Measurements from ENCODE around the gene RREB1.
"Not testable (repeated sequence)": the region's sequence is repeated elsewhere in the genome, so short reads cannot be mapped to it uniquely, and the experiment has no call there.

RREB1 gene

DNA sequence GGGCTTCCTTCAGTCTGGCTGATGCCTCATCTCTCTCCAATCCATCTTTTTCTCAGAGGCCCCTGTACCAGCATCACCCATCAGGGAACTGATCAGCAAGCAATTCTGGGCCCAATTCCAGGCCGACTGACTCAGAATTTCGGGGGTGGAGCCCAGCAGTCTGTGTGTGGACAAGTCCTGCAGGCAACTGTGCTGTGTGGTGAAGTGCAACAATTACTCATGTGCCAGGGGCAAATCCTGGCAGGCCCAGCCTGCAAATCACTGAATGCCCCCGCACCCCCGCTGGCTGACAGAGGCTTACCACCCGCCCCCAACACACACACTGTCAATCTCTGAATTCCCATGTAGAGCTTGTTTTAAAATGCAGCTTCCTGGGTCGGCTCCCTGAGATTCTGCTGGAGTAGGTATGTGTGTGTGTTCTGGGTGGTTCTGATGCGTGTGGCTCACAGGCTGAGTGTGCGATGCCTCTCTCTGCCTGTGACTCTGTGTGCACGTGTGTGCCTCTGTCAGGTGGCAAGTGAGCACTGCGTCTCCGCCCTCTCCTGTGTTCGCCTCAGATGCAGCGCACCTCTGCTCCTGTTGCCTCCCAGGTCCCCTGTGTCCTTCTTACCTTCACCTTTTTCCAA is 159.8 kb downstream of the RREB1 start:
- no peak for DNase-seq

DNA sequence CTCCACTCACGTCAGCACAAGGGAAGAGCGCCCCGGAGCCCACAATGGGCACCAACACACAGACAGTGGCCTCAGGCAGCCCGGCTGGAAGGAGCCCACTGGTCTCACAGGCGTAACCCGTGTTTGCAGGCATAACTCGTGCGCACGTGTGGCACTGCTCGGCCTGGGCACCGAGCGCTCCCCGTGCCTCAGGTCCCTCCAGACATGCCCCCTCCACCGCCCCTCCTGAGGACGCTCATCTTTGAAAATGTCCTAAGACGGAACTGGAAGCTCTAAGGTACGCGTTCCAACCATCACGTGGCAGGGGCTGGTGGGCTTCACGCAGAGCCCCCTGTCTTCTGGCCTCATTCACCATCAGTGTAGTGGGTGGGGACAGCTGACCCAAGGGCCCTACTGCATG is 160.6 kb downstream of the RREB1 start:
- no peak for DNase-seq

DNA sequence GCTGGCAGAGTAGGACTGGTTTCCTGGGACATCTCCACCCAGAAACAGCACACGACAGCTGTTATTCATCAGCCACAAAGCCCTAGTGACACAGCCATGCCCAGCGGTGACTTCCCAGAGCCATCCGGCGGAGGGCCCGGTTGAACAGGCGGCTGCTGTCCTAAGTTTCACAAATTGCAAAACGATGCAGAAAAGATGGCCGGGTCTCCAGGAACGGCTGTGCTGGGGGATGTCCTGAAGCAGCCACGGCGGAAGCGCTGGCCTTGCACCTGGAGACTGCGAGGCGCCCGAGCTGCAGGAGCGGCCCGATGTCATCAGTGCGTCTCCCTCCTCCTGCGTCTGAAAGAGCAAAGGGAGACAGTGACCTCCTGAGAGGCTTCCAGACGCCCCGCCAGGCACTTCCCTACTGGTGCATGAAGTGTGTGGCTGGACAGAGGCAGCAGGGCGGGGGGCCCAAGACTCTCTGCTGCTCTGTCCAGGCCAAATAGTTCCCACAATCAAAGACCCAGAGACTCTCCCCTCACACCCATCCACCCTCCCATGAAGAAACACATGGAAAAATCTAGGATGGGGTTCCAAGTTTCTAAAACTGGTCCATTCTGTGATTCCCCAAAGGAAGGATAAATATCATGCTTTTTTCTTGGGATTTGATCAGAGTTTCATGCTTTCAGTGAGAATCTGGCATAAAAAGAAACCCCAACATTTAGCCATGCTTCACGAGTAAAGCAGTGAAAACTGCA is 161.2 kb downstream of the RREB1 start:
- no peak for DNase-seq

DNA sequence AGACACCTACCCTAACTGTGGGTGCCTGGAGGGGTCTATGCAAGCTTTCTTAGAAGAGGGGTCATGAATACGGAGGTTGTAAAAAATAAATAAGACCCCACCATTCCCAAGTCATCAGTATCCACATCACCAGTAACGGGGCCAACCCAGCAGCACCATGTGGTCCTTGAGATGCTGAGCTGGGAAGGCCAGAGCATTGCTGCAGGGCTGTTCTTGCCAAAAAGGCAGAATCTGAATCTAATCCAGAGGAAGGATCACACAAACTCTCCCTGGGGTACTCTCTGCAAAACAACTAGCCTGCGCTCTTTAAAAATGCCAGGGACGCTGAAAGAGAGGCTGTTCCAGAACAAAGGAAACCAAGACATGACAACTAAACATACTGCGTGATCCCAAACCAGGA is 162.1 kb downstream of the RREB1 start:
- DNase-seq = no peak

DNA sequence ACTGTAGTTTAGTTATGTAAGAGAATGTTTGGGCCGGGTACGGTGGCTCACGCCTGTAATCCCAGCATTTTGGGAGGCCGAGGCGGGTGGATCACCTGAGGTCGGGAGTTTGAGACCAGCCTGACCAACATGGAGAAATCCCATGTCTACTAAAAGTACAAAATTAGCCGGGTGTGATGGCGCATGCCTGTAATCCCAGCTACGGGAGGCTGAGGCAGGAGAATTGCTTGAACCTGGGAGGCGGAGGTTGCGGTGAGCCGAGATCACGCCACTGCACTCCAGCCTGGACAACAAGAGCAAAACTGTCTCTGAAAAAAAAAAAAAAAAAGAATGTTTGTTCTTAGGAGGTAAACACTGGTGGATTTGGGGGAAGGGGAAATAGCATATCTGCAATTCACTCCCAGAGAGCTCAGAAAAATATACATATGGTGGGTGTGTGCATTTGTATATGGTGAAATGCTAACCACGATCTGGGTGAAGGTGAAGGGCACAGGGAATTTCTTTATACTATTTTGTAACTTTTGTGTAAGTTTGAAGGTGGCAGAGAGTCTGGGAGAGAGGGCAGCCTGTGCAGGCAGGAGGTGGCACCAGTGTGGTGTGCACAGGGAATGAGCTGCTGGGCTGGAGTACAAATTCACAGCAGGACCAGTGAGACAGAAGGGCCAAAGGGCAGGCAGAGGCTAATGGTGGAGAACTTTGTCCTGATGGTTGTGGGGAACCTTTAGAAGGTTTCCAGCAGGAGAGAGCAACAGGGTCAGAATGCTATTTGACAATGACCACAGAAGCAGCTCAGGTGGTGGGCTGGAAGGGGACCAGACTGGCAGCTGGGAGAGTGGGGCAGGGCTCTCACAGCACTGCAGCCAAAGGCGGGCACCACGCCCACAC is 162.8 kb downstream of the RREB1 start:
- no peak for DNase-seq

DNA sequence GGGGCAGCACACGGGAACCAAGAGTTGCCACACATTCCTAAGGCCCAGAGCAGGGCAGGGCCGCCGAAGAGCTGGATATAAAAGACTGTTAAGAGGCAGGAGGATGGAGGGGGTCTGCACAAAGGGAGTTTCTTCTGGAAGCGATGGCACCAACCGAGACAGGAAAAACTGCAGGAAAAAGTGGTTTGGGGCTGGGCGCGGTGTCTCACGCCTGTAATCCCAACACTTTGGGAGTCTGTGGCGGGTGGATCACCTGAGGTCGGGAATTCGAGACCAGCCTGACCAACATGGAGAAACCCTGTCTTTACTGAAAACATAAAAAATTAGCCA is 163.4 kb downstream of the RREB1 start:
- no peak for DNase-seq

DNA sequence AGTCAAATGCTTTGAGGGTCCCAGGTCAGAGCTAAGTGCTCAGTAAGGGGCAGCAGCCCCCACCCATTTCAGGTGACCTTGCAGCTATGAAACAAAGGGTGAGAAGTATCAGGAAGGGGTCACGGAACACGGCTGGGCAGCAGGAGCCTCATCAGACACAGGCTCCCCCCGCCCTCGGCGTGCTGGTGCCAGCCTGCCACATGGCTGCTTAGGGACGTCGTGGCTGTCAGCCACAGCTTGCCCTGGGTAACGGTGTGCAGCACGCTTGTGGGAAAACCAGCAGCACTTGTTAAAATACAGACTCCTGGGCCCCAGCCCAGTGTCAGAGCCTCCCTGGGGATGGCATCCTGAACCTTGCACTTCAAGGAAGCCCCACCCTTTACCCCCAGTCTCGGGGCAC is 165.9 kb downstream of the RREB1 start:
- no peak for DNase-seq

DNA sequence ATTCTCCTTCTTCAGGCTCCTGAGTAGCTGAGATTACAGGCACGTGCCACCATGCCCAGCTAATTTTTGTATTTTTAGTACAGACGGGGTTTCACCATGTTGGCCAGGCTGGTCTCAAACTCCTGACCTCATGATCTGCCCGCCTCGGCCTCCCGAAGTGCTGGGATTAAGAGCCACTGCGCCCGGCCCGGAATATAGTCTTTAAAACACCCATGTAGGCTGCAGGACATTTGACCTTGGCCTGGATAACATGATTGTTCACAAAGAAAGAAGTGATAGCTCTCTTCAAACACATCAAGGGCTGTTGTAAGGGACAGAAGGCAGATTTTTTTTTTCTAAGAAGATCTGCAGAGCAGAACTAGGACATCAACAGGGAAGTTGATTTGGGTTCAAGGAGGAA is 166.8 kb downstream of the RREB1 start:
- DNase-seq = not testable (repeated sequence)

DNA sequence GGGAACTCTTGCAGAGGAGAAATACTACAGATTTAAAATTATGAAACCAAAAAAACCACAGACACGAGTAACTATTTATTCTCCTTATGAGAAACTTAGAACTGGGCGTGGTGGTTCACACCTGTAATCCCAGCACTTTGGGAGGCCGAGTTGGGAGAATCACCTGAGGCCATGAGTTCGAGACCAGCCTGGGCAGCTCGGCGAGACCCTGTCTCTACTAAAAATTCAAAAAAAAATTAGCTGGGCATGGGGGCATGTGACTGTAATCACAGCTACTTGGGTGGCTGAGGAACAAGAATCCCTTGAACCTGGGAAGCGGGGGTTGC is 168.4 kb downstream of the RREB1 start:
- no peak for DNase-seq

DNA sequence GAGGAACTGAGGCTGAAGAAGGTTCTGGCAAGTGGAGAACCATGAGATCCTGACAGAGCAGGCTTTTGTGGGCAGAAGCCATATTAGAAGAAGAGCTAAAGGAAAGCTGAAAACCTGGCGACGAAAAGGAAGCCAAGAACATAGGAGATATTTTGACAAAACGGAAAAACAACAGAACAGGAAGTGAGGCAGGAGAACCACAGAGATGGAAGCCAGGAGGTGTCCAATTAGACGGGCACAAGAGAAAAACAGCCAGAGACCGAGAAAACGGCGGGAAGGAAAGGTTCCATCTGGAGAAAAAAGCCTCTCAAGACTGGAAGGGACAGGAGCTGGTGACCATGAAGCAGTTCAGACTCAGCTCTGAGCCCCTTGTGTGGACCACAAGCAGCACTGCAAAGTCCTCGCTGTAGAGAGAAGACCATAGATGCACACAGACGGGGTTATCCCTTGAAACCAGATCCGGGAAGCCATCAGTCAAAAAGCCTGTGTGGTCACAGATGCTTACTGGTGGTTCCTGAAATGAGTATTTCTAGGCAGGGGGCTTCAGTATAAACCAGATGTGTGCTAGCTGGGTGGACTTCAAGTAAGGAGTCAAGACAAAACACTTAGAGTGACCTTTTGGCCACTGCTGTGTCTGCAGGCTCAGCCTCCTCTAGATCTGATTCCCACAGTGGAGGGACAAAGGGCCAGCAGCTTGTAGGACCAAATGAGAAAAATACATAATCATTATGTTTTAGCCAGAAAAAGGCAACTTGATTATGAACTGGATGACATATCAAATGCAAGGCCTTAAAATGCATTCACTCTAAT is 174.5 kb downstream of the RREB1 start:
- no peak for DNase-seq

DNA sequence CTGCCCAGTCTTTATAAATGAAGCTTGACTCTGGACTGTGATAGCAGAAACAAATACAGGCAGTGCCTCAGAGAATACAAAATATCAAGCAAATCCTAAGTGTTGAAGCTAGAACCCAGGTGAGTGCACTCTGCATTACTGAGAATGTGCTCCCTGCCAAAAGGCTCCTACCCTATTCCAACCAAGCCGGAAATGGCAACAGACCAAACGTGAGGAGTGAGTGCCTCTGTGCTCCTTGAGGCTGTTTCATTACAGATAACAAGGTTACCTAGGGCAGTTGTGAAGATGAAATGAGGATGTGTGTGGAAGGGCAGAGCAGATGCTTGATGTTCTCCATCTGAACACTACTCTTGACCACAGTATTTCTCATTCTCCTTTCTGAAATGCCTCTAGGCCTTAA is 175.9 kb downstream of the RREB1 start:
- DNase-seq = no peak

DNA sequence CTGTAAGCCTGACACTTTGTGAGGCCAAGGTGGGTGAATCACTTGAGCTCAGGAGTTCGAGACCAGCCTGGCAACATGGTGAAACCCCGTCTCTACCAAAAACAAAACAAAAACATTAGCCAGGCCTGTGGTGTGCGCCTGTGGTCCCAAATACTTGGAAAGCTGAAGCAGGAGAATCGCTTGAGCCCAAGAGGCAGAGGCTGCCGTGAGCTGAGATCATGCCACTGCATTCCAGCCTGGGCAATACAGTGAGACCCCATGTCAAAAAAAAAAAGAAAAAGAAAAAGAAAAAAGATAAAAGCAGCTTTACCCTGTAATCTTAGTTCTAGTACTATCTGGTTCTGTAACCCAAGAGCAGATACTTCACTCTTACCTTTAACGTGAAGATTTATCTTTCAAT is 177.7 kb downstream of the RREB1 start:
- DNase-seq = no peak

DNA sequence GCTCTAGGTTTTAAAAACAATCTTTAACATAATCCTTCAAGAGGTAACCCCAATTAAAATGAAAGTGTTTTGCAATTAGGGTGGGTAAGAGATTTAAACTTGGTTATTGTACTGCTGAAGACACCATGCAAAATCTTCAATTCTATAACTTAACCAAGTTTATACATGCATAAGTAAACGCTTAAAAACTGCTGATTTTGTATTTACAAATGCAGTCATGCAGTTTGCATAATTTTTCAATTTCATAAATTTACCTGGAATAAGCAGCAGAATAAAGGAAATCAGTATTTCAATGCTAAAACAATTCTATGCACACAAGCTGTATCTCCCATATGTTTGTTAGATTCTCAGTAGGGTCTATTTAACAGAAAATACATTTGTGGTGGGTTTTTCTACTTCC is 182.3 kb downstream of the RREB1 start:
- no peak for DNase-seq

DNA sequence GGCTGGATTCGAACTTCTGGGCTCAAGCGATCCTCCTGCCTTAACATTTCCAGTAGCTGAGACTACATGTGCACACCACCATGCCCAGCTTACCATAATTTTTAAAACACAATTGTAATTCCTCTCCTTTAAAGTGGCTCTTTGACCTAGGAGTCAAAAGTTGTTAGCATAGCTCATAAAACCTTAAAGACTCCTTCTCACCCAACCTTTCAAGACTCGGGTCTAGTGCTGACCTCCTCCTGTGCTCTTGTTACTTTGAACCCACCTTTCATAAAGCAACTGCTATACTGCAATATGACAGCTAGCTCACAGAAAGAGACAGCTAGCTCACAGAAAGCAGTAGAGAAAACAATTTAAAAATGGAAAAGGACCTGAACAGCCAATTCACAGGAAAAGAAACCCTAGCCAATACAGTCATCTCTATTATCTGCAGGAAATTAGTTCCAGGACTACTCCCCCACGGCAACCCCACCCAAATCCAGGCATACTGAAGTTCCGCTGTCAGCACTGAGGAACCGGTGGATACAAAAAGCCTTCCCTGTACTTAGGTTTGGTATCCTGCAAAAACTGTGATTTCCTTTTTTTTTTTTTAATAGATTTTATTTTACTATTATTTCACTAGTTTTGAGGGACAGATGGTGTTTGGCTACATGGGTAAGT is 185.0 kb downstream of the RREB1 start:
- no peak for DNase-seq

DNA sequence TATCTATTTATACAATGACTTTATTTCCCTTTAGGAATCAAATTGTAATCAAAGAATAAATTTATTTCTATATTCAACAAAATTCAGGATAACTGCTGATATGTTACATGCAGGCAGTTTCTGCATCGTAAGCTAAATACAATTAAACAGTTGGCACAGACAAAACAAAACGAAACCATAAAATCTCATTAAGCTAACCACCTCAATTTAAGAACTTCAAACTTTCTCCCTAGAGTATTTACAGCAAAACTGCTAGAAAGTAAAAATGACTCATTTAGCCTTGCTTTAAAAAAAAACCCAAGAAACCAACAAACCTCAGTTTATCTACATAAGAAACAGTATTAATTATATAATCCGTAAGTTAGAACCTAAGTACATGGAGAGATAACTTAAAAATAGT is 188.2 kb downstream of the RREB1 start:
- DNase-seq = no peak

DNA sequence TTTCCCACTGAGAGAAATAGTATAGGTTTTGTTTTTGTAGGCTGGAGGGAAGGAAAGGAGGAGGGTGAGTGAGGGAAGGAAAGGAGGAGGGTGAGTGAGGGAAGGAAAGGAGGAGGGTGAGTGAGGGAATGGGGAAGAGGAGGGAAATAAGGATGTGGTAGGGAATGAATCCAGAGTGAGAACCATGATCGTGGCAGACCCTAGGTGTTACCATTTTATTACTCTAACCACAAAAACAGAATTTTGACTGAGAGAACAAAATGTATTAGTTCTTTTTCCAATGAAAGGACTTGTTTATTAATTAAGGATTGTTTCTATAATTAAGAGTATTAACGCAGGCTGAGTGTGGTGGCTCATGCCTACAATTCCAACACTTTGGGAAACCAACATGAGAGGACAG is 188.8 kb downstream of the RREB1 start:
- no peak for DNase-seq

DNA sequence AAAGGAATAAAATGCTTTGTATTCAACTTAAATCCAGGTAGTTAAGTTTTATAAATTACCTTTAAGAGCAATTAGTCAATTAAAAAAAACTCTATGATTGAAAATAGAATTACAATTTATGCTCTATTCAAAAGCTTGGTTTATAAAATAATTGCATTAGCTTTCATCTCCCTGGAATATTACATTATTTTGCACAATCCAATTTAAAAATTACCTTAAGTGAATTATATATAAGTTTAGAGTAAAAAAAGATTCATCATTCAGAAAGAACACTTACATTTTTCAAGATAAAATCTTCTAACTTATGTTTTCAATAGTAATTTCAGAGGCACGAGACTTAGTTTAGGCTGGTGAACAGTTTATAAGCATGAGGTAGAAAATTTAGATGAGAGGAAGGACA is 190.4 kb downstream of the RREB1 start:
- no peak for DNase-seq

DNA sequence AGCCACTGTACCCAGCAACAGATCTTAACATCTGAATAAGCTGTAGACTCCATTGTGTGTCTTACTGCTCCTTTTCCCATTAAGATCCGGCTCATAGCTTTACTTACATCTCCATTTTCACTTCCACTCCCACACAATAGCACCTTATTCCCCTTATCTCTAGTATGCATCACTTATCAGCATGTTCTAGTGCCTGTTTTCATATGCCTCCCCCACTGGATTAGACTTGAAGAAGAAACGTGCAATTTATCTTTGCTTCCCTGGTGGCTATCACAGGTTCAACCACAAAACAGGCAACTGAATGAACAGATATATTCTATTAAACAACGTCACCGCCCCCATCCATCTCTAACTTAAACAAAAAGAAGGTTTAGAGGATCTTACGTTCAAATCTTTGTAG is 193.2 kb downstream of the RREB1 start:
- no peak for DNase-seq
